IMR-90 (cell line): ENCODE results near the gene PCDHA4. TPM values are rescaled to one million over a fixed set of nuclear protein-coding genes. Genes with fewer than 3 reads are reported as not detected.

ENCODE experiments used
- ATAC-seq: fragments of 200-7000 bp; cut with Tn5 transposase; 2 replicates; pipeline ENCODE4 v1.9.1; 2020; ENCODE audit warnings: low read depth, mild to moderate bottlenecking, moderate library complexity
- BruUV-seq: library from RNA; stranded (reverse); fragments of 400-500 nt; replicated peaks from 2 replicates; lab custom pipeline; 2021; lab: Mats Ljungman, UMichigan
- CTCF ChIA-PET: fragments of 300-600 bp; formaldehyde crosslinking; extraction: SDS; loops from one replicate; lab custom pipeline; 2021; ENCODE audit warnings: antibody characterized with exemption; lab: Yijun Ruan, JAX
- POLR2A ChIA-PET: fragments of 300-600 bp; sonication (Branson Sonifier 250); formaldehyde crosslinking; loops from one replicate; lab custom pipeline; 2022; ENCODE audit warnings: antibody characterized with exemption; ENCODE audit not compliant: unreplicated experiment; lab: Charles Lee
- DNase-seq: peaks from one replicate; pipeline ENCODE4 v3.0.0; 2013
- H2AFZ ChIP-seq: replicated peaks from 2 replicates; pipeline ENCODE3; 2013; ENCODE audit warnings: low read length, mild to moderate bottlenecking; ENCODE audit not compliant: poor library complexity
- H2AK5ac ChIP-seq: 2 replicates; pipeline ENCODE4 v1.6.1; 2013; ENCODE audit warnings: low read depth, low read length, inconsistent platforms
- H2AK9ac ChIP-seq: replicated peaks from 2 replicates; pipeline ENCODE3; 2013; ENCODE audit warnings: mild to moderate bottlenecking, low read depth, low read length, moderate library complexity; ENCODE audit not compliant: poor library complexity
- H2BK120ac ChIP-seq: 2 replicates; pipeline ENCODE4 v1.6.1; 2013; ENCODE audit warnings: low read depth, low read length, inconsistent platforms
- H2BK15ac ChIP-seq: 3 replicates; pipeline ENCODE4 v1.6.1; 2013; ENCODE audit warnings: low read depth, low read length, inconsistent platforms
- H2BK20ac ChIP-seq: 2 replicates; pipeline ENCODE4 v1.6.1; 2013; ENCODE audit warnings: low read depth, mild to moderate bottlenecking, inconsistent platforms, low read length, moderate library complexity
- H2BK5ac ChIP-seq: 2 replicates; pipeline ENCODE4 v1.6.1; 2013; ENCODE audit warnings: mild to moderate bottlenecking, low read depth, low read length, inconsistent platforms; ENCODE audit not compliant: poor library complexity, severe bottlenecking
- H3K14ac ChIP-seq: replicated peaks from 2 replicates; pipeline ENCODE4 v1.6.1; 2013; ENCODE audit warnings: low read depth, low read length, inconsistent platforms
- H3K18ac ChIP-seq: 2 replicates; pipeline ENCODE4 v1.6.1; 2013; ENCODE audit warnings: low read depth, low read length, control low read depth
- H3K23ac ChIP-seq: 2 replicates; pipeline ENCODE4 v1.6.1; 2013; ENCODE audit warnings: low read depth, low read length, inconsistent platforms
- H3K27ac ChIP-seq: 2 replicates; pipeline ENCODE4 v1.5.1; 2013; ENCODE audit warnings: mild to moderate bottlenecking, control low read depth, low read length; ENCODE audit not compliant: insufficient read depth
- H3K27me3 ChIP-seq: 2 replicates; pipeline ENCODE4 v1.6.1; 2013; ENCODE audit warnings: low read length; ENCODE audit not compliant: control insufficient read depth, insufficient read depth
- H3K36me3 ChIP-seq: 2 replicates; pipeline ENCODE4 v1.6.1; 2013; ENCODE audit warnings: low read length, mixed read lengths; ENCODE audit not compliant: control insufficient read depth, insufficient read depth
- H3K4ac ChIP-seq: 2 replicates; pipeline ENCODE4 v1.6.1; 2013; ENCODE audit warnings: low read depth, low read length, inconsistent platforms
- H3K4me1 ChIP-seq: 2 replicates; pipeline ENCODE4 v1.6.1; 2013; ENCODE audit warnings: low read length, mixed read lengths; ENCODE audit not compliant: control insufficient read depth, insufficient read depth
- H3K4me2 ChIP-seq: 2 replicates; pipeline ENCODE4 v1.6.1; 2013; ENCODE audit warnings: low read depth, mild to moderate bottlenecking, control low read depth, low read length, moderate library complexity
- H3K4me3 ChIP-seq: 2 replicates; pipeline ENCODE4 v1.5.1; 2013; ENCODE audit warnings: low read depth, mild to moderate bottlenecking, control low read depth, low read length, moderate library complexity; ENCODE audit not compliant: insufficient read depth
- H3K56ac ChIP-seq: 2 replicates; pipeline ENCODE4 v1.6.1; 2013; ENCODE audit warnings: low read length, inconsistent platforms; ENCODE audit not compliant: insufficient read depth; ENCODE audit errors: extremely low read depth
- H3K79me1 ChIP-seq, 2 experiments: 2 replicates each; pipeline ENCODE4 v1.6.1; 2013; ENCODE audit warnings: low read length in 2 of 2, inconsistent platforms in 1 of 2, low read depth in 1 of 2
- H3K9ac ChIP-seq: 2 replicates; pipeline ENCODE4 v1.6.1; 2013; ENCODE audit warnings: low read depth, low read length, control low read depth
- H3K9me1 ChIP-seq: 2 replicates; pipeline ENCODE4 v1.6.1; 2013; ENCODE audit warnings: low read length, inconsistent platforms; ENCODE audit not compliant: insufficient read depth
- H3K9me3 ChIP-seq: 2 replicates; pipeline ENCODE4 v1.6.1; 2013; ENCODE audit warnings: low read length; ENCODE audit not compliant: control insufficient read depth, insufficient read depth
- H4K20me1 ChIP-seq: 2 replicates; pipeline ENCODE4 v1.6.1; 2013; ENCODE audit warnings: low read length, inconsistent platforms; ENCODE audit not compliant: insufficient read depth
- H4K5ac ChIP-seq: 2 replicates; pipeline ENCODE4 v1.6.1; 2013; ENCODE audit warnings: mild to moderate bottlenecking, low read depth, low read length, control low read depth
- H4K8ac ChIP-seq, 2 experiments: 2 replicates each; pipeline ENCODE4 v1.6.1; 2013; ENCODE audit warnings: low read depth in 2 of 2, low read length in 2 of 2, control low read depth in 1 of 2, inconsistent platforms in 1 of 2
- H4K91ac ChIP-seq: 2 replicates; pipeline ENCODE4 v1.6.1; 2013; ENCODE audit warnings: low read depth, low read length, inconsistent platforms; ENCODE audit not compliant: insufficient read depth
- BHLHE40 ChIP-seq: fragments of 150-350 bp; IDR thresholded peaks from 2 replicates; pipeline ENCODE4 v1.6.1; 2016; ENCODE audit warnings: mild to moderate bottlenecking, low read depth, low read length
- CEBPB ChIP-seq: IDR thresholded peaks from 2 replicates; pipeline ENCODE4 v1.6.1; 2012; ENCODE audit warnings: low read depth, low read length, improper control_type of control experiment
- CHD1 ChIP-seq: IDR thresholded peaks from 2 replicates; pipeline ENCODE4 v1.6.1; 2012; ENCODE audit warnings: low read depth, low read length, improper control_type of control experiment
- CTCF ChIP-seq: conservative IDR thresholded peaks from 2 replicates; pipeline ENCODE4 v1.5.1; 2012; ENCODE audit warnings: mild to moderate bottlenecking, low read depth, low read length, improper control_type of control experiment
- ELK1 ChIP-seq: fragments of 150-350 bp; IDR thresholded peaks from 2 replicates; pipeline ENCODE4 v1.6.1; 2016; ENCODE audit warnings: low read depth, mild to moderate bottlenecking, low read length, moderate library complexity, borderline replicate concordance
- FOS ChIP-seq: fragments of 150-350 bp; IDR thresholded peaks from 2 replicates; pipeline ENCODE4 v1.6.1; 2016; ENCODE audit warnings: low read depth, low read length
- MAFK ChIP-seq: IDR thresholded peaks from 2 replicates; pipeline ENCODE4 v1.6.1; 2012; ENCODE audit warnings: low read depth, low read length, improper control_type of control experiment
- MAZ ChIP-seq: IDR thresholded peaks from 2 replicates; pipeline ENCODE4 v1.6.1; 2012; ENCODE audit warnings: low read depth, mild to moderate bottlenecking, low read length, improper control_type of control experiment, moderate library complexity, borderline replicate concordance
- MXI1 ChIP-seq: IDR thresholded peaks from 2 replicates; pipeline ENCODE4 v1.6.1; 2012; ENCODE audit warnings: low read depth, mild to moderate bottlenecking, low read length, moderate library complexity, borderline replicate concordance
- NFE2L2 ChIP-seq: fragments of 150-350 bp; IDR thresholded peaks from 2 replicates; pipeline ENCODE4 v1.6.1; 2016; ENCODE audit warnings: low read depth, mild to moderate bottlenecking, low read length
- POLR2A ChIP-seq: IDR thresholded peaks from 2 replicates; pipeline ENCODE4 v1.6.1; 2012; ENCODE audit warnings: mild to moderate bottlenecking, low read depth, low read length
- RAD21 ChIP-seq: IDR thresholded peaks from 2 replicates; pipeline ENCODE4 v1.6.1; 2012; ENCODE audit warnings: low read length, improper control_type of control experiment
- RCOR1 ChIP-seq: IDR thresholded peaks from 2 replicates; pipeline ENCODE4 v1.6.1; 2012; ENCODE audit warnings: mild to moderate bottlenecking, low read length, improper control_type of control experiment; ENCODE audit not compliant: insufficient replicate concordance
- RFX5 ChIP-seq: IDR thresholded peaks from 2 replicates; pipeline ENCODE4 v1.8.0; 2012; ENCODE audit warnings: low read depth, mild to moderate bottlenecking, low read length, moderate library complexity
- SMC3 ChIP-seq: fragments of 150-350 bp; IDR thresholded peaks from 2 replicates; pipeline ENCODE4 v1.6.1; 2016; ENCODE audit warnings: low read depth, mild to moderate bottlenecking, antibody characterized with exemption, low read length, moderate library complexity
- USF2 ChIP-seq: fragments of 150-350 bp; IDR thresholded peaks from 2 replicates; pipeline ENCODE4 v1.6.1; 2017; ENCODE audit warnings: mild to moderate bottlenecking, antibody characterized with exemption, low read length, low read depth
- WGBS, 2 experiments: methylation state at CpG; one replicate each; pipeline versions ENCODE4 v1.1.5 to v1.1.7; 2013; ENCODE audit warnings: missing lambda C conversion rate in 2 of 2; ENCODE audit not compliant: insufficient read length in 1 of 2; ENCODE audit errors: extremely low coverage in 2 of 2; 5-methylcytosine and 5-hydroxymethylcytosine counted together
- dilution Hi-C: fragments of 300-500 bp; cut with HindIII; formaldehyde crosslinking; loops from one replicate; pipeline ENCODE4 v1.14.3; 2018; ENCODE audit warnings: low sequenced_read_pairs; ENCODE audit not compliant: unreplicated experiment
- in situ Hi-C: fragments of 300-500 bp; cut with MboI; formaldehyde crosslinking; loops from 3 replicates; pipeline ENCODE4 v1.14.3; 2019; ENCODE audit warnings: low sequenced_read_pairs, inconsistent platforms, mixed read lengths
- intact Hi-C: fragments of 100-400 bp; cut with micrococcal nuclease; formaldehyde crosslinking; loops from 2 replicates; pipeline ENCODE4 v1.10.0; 2022
- polyA plus RNA-seq, 3 experiments: library from polyadenylated mRNA; depleted of rRNA; stranded (reverse); fragments of >200 nt; gene quantifications; 2 replicates each; pipeline ENCODE4 v1.2.3, GENCODE V29; 2012; ENCODE audit warnings: low replicate concordance in 1 of 3
- total RNA-seq: library from RNA; depleted of rRNA; stranded (reverse); fragments of >200 nt; gene quantifications from 2 replicates; pipeline ENCODE4 v1.2.3, GENCODE V29; 2012

The PCDHA4 gene
- total and polyA plus RNA-seq, 2 of the 4 experiments (the other 2 are of a cell fraction), result under 0.01 to 0.02 TPM

GRCh38 chr5:140785905-140786686, 20.8 kb upstream of the PCDHA4 start, which contains the start of gene PCDHA1:
Gene PCDHA1, plus strand, starts transcription at chr5:140786140.
- Histone ChIP-seq H3K14ac (no peak within 1 kb of the TSS), H3K18ac (no peak within 1 kb of the TSS), H2AK5ac (no peak within 1 kb of the TSS), H3K4me2 (no peak within 1 kb of the TSS), H2BK15ac (no peak within 1 kb of the TSS), H4K91ac (no peak within 1 kb of the TSS), H3K79me1 (no peaks in the 10 kb centered on the region), H4K8ac (no peak within 1 kb of the TSS), H3K4me1 (no peaks in the 10 kb centered on the region), H3K9ac (no peak within 1 kb of the TSS), H2BK120ac (no peak within 1 kb of the TSS), H2BK5ac (no peak within 1 kb of the TSS), H3K56ac (no peak within 1 kb of the TSS), H3K27me3 (no peaks in the 10 kb centered on the region), H4K5ac (no peak within 1 kb of the TSS), H3K9me1 (no peaks in the 10 kb centered on the region), H3K27ac (no peak within 1 kb of the TSS), H3K4ac (no peak within 1 kb of the TSS), H3K23ac (no peak within 1 kb of the TSS), H3K4me3 (no peak within 1 kb of the TSS), H2AFZ (no peak within 1 kb of the TSS), H3K36me3 (no peaks in the 10 kb centered on the region), H2BK20ac (no peak within 1 kb of the TSS), H3K9me3 (peaks cover 35% of the 10 kb centered on the region), H2AK9ac (no peak within 1 kb of the TSS), H4K20me1 (no peaks in the 10 kb centered on the region)
- DNase-seq (no peak), ATAC-seq (no peak)
- POLR2A ChIA-PET, result no interaction called here
- dilution Hi-C loops (no loop called here), in situ Hi-C loops (no loop called here), intact Hi-C loops (no loop called here)
- WGBS, 2 experiments, result 21% methylated on average over 7 of the region's 29 CpGs; no CpG with 5 or more reads in 1 of the 2 experiments
- CTCF ChIA-PET, result no interaction called here
- no TSS peak for BruUV-seq
- TF ChIP-seq FOS (no peak), ELK1 (no peak), CEBPB (no peak), BHLHE40 (no peak), SMC3 (no peak), NFE2L2 (no peak), CTCF (no peak), MAFK (no peak), RFX5 (no peak), CHD1 (no peak), MAZ (no peak), POLR2A (no peak), RCOR1 (no peak), USF2 (no peak), RAD21 (no peak), MXI1 (no peak)
